HG03039 (cell line): ENCODE results near the gene PDS5A.
"Not testable (repeated sequence)": the region's sequence is repeated elsewhere in the genome, so short reads cannot be mapped to it uniquely, and the experiment has no call there.

Experiments used
- ATAC-seq: cut with Tn5 transposase; IDR thresholded peaks from one replicate; pipeline ENCODE4 v1.9.1; 2021; ENCODE audit warnings: mild to moderate bottlenecking, moderate library complexity; ENCODE audit not compliant: unreplicated experiment

The PDS5A gene

DNA sequence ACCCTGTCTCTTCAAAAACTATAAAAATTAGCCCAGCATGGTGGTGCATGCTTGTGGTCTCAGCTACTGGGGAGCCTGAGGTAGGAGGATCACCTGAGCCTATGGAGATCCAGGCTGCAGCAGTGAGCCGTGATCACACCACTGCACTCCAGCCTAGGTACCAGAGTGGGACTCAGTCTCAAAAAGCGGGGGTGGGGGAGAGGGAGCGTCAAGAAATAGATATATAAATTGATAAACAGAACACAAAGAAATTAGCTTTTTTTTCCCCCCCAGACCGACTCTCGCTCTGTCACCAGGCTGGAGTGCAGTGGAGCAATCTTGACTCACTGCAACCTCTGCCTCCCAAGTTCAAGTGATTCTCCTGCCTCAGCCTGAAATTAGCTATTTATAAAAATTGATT, 14.1 kb downstream of the PDS5A start:
- ATAC-seq: no peak

DNA sequence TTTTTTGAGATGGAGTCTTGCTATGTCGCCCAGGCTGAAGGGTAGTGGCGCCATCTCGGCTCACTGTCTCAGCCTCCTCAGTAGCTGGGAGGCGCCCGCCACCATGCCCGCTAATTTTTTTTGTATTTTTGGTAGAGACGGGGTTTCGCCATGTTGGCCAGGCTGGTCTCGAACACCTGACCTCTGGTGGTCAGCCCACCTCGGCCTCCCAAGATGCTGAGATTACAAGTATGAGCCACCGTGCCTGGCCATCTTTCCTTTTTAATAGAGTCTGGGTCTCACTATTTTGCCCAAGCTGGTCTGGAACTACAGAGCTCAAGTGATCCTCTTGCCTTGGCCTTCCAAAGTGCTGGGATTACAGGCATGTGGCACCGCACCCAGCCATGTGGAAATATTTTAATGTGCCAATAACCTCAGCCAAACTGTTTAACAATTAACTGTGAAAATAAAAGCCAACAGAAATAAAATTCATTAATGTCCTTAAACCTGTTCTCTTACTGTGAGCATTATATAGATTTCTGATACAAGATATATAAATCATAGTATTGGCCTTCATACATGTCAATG, 16.3 kb downstream of the PDS5A start:
- no peak for ATAC-seq

DNA sequence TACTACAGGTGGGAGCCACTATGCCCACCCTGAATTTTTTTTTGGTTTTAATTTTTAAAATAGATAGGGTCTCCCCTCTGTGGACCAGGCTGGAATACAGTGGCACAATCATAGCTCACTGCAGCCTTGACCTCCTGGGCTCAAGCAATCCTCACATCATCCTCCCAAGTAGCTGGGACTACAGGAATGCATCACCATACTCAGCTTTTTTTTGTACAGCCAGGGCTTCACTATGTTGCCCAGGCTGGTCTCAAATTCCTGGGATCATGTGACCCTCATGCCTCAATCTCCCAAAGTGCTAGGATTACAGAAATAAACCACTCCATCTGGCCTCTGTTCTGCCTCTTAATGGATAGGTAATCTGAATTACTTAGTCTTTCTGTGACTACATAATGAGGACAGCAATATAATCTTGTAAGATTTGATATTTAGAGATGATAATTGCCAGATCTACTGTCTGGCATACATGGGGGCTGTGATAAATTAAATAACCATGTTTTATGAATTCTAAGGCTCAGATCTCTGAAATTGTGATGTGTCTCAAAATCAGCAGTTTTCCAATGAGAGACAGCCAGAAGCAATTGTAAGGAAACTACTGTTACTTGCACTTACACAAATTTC, 26.7 kb downstream of the PDS5A start:
- no peak for ATAC-seq

DNA sequence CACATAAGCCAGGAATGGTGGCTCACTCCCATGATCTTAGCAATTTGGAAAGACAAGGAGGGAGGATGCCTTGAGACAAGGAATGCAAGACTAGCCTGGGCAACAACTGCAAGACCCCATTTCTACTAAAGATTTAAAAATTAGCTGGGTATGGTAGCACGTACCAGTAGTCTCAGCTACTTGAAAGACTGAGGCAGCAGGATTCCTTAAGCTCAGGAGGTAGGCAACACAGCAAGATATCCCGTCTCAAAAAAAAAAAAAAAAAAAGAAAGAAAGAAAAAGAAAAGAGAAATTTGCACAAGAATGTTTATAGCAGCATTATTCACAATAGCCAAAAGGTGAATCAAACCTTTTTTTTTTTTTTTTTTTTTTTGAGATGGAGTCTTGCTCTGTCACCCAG, 29.7 kb downstream of the PDS5A start:
- no peak for ATAC-seq

DNA sequence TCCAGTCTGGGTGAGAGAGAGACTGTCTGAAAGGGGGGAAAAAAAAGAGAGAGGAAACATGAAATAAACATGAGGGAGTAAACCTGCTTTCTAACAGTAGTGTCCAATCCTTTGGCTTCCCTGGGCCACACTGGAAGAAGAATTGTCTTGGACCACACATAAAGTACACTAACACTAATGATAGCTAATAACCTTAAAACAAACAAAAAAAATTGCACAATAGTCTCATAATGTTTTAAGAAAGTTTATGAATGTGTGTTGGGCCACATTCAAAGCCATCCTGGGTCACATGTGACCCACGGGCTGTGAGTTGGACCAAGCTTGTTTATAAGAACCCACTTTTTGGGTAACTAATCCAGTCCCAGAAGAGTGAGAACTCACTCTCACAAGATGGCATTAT, 30.3 kb downstream of the PDS5A start:
- no peak for ATAC-seq

DNA sequence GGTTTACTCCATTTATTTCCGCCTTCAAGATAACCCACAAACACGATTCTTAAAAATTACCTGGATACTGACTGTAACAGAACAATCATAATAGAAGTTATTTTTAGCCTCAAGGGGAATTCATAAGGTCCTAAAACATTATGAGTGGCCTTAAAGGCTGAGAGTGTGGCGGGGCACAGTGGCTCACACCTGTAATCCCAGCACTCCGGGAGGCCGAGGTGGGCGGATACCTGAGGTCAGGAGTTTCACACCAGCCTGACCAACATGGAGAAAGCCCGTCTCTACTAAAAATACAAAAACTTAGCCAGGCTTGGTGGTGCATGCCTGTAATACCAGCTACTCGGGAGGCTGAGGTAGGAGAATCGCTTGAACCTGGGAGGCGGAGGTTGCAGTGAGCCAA, 33.5 kb downstream of the PDS5A start:
- ATAC-seq: not testable (repeated sequence)

DNA sequence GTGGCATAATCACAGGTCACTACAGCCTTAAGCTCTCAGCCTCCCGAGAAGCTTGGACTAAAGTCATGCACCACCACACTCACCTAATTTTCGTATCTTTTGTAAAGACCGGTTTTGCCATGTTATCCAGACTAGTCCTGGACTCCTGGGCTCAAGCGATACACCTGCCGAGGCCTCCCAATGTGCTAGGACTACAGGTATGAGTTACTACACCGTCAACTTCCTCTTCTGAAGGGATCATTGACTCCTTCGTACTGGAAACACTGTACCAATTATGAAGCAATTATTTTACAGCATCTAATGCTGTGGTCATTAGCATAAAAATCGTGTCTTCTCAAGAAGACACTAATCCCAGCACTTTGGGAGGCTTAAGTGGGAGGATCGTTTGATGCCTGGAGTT, 35.2 kb downstream of the PDS5A start:
- no peak for ATAC-seq

DNA sequence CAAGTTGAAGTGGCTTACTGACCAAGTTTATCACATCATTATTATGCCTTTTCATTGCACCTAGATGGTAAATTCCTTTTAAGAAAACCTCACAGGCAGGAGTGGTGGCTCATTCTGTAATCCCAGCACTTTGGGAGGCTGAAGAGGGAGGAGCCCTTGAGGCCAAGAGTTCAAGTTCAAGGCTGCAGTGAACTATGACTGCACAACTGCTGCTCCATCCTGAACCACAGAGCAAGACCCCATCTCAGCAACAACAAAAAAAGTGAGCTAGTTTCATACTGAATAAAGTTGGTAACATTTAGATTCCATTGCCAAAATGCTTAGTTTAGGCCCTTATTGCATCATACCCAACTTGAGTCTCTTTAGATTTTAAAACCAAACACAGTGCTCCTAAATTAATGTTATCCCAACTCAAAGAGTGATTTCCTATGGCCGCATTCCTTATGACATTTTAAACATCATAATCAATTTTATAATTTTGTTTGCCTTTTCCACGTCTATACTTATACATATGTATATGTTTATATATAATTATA, 36.0 kb downstream of the PDS5A start:
- no peak for ATAC-seq

DNA sequence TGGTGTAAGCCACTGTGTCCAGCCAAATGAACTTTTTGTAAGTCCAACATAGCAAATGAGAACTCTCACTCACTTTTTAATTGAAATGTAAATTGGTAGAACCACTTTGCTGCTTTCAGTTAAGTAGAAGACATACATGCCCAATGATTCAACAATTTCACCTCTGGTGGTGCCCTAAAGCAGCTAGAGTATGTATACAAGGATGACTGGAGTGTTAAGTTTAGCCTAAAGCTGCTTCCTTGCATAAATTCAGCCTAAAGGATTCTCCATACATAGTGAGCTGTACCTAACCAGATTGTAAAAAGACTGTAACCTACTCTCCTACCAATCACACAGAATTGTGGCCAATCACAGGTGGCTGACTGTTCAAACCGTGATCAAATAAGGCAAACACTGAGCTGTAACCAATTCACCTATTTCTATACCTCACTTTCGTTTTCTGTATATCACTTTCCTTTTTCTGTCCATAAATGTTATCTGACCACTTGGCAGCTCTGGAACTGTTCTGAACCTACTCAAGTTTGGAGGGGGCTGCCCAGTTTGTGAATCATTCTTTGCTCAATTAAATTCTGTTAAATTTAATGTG, 39.9 kb downstream of the PDS5A start:
- ATAC-seq: no peak

DNA sequence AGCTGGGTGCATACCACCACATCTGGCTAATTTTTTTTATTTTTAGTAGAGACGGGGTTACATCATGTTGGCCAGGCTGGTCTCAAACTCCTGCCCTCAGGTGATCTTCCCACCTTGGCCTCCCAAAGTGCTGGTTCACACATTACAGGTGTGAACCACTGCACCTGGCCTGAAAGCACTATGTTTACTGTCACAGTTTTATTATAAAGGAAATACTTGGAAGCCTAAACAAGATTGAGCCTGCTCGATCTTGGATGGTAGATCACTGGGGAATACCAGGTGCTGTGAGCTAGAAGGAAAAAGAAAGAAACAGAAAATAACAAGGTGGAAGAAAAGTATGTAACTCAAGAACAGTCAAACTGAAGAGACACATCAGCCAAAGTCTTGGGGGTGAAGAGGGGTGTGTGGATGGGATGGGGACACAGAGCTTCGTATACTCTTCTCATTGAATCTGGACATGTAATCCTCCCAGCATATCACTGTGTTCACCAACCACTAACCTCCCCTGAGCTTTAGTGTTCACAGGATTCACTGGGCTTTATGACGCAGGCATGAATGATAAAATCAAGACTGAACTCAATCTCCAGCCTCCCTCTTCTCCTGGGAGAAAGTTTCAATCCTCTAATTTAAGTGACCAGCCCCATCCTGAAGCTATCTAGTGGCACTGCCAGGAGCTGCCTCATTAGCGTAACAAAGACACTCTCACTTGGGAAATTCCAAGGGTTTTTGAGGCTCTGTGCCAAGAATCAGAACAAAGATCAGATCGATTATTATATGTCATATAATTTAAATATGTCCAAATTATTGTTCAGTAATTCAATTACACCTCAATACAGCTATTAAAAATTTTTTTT, 40.9 kb downstream of the PDS5A start:
- ATAC-seq: no peak

DNA sequence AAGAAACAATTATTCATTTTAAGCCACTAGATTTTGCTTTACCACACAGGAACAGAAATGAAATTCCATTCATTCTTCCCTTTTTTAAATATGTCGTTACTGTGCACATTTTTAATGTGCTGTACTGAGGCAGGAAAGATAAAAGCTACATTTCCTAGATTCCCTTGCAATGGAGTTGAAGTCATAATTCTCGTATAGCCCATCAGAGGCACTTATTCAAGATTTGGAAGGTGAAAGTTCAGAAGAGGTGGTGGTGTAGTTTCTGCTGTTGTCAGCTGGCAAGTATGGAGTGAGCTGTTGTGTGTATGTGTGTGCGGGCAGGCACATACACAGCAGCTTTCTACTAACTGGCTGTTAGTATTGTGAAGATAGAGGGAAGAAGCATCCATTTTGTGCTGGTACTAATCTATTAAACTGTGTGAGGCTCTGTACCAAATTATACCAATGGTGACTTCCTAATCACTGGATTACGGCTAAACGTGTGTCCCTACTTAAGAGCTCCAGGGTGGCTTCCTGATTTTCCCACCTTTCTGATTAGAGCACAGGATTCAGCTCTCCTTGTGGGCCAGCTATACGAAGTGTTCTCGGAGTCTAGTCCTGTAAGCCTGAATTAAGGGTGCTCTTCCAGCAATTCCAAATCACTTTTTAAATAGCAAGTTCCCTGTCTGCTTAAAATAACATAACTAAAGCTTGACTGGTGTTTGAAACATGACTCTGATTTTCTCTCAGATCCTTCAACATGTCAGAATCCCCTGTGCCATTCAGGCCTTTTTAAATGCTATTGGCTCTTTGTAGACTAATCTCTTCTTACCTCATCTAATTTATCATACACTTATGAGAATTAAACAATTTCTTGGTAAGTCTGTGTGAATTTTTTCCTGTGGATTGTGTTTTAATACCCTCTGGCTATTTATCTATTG, 43.8 kb downstream of the PDS5A start:
- no peak for ATAC-seq

DNA sequence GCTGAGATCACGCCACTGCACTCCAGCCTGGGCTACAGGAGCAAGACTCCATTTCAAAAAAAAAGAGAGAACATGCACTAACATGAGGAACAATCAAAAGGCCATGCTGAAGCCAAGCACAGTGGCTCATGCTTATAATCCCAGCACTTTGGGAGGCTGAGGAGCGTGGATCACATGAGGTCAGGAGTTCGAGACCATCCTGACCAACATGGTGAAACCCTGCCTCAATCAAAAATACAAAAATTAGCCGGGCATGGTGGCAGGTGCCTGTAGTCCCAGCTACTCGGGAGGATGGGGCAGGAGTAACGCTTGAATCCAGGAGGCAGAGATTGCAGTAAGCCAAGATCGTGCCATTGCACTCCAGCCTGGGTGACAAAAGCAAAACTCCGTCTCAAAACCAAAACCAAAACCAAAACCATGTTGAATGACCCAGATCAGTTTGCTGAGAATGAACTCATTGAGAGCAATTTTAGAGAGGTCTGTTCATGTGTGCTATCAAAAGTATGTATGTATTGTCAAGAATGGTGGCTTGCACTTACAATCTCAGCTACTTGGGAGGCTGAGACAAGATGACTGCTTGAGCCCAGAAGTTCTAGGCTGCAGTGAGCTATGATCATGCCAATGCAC, 44.8 kb downstream of the PDS5A start:
- no peak for ATAC-seq

DNA sequence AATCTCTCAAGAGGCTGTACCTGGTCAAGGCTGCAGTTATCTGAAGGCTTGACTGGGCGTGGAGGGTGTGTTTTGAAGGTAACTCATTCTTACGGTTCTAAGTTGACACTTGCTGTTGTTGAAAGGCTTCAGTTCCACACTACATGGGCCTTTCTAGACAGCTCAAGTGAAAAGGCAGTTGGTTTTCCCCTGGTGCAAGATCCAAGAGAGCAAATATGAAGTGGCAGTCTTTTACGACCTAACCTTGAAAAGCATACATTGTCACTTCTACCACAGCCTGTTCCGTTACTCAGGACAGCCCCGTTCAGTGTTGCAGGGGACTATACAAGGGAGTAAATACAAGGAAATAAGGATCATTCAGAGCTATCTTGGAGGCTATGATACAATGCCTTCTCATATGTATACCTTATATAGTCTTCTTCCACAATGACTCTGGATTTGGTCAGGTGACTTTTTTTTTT, 46.2 kb downstream of the PDS5A start:
- ATAC-seq: no peak

DNA sequence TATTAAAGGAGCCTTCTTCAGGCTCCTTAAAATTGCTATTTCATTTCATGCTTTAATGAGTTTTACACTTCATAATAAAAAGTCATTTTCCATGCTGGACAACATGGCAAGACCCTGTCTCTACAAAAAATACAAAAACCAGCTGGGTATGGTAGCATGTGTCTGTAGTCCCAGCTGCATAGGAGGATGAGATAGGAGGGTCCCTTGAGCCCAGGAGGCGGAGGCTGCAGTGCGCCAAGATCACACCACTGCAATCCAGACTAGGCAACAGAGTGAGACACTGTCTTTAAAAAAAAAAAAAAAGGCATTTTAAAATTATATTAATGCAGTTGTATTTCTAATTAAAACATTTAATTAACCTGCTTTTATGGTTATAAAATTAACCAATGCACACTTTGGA, 49.2 kb downstream of the PDS5A start:
- no peak for ATAC-seq

DNA sequence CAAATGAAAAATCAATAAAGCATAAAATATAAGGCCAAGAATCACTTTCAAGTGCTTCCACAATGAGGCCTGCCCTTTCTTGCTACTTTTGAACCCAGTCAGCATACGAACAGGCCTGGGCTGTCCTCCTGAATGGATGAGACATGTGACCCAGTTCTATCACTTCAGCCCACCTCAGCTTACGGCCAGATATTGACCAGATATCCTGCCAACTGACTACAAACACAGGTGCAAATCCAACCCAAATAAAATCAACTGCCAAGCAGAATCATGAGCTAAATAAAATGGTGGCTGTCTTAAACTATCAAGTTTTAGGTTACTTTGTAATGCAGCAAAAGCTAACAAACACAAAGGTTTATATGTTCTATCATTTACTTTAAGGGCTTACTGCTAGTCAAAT, 53.7 kb downstream of the PDS5A start:
- ATAC-seq: no peak

DNA sequence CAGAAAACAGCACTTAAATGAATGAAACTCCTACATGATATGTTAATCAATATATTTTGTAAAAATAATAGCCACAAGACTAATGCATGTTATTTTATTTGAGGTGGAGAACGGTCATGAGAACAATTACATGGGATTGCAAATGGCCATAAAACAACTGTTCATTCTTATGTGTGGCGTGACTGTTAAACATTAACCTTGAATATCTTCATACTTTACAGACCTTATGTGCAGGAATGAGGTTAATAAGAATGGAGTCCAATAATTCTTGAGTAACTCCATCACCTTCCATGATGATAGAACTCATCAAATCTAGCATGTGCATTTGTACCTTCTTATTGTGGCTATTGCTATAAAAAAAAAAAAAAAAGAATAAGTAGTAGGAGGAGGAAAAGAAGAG, 55.3 kb downstream of the PDS5A start:
- ATAC-seq: no peak

DNA sequence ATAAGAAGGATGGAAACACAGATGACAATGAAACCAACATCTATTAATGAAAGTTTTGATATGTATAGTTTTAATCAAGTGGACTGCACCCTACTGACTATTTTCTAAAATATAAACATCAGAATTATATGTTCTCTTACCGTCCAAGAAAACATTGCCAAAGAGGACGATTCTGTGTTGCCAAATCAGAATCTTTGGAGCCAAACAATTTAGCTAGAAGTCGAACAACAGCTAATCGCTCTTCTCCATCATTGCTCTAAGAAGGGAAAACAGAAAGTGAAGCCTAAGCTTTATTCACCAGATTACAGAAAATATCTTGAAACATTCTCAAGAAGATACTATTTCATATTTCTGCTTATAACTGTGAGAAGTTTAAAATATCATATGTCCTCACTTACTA, 64.2 kb downstream of the PDS5A start:
- ATAC-seq: no peak

DNA sequence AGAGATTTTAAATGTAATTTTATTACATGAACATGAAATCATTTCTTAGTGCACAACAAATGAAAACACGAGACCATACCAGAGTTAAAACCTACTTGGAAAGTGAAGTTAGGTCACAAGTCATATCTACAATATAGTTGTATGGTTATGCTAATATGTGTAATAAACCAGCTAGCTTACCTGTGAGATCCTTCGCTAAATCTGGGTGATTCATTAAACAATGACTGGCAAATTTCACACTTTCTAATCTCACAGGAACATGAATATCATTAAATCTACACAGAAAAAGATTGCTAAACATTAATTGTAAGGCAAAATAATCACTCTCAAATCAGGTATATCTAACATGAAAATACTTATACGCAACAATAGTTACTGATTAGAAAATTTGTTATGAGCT, 67.6 kb downstream of the PDS5A start:
- no peak for ATAC-seq

DNA sequence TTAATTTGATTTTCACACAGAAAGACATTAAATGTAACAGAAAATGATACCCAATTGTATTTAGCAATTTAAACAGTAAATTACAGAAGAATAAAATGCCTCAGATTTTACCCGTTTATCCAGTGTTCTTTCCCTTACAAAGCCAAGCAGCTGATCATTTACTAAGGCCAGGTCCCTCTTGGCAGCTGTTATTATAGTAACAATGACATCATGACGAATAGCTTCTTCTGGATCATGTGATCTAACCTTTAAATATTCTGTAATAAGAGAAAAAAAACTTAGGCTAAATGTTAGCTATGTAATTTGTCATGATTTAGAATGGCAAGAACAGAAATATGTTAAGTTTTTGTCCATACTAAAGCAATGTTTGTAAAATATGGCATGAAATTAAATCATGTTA, 69.4 kb downstream of the PDS5A start:
- no peak for ATAC-seq

DNA sequence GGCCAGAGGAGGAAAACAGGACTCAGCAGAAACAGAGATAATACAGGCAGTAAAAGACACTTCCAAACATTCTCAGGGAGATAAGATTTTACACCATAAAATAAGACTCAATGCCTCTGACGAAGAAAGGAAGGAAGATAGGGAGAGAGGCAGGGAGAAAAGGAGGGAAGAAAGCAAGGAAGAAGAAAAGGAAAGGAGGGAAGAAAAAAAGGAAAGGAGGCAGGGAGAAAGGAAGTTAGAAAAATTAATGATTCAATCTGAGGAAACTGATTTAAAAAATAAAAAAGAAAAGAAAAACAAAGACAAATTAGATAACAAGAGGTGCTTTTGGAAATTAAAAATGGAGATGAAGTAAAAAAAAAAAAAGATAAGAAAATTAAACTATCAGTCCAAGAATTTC, 72.1 kb downstream of the PDS5A start:
- no peak for ATAC-seq
